SK-N-MC (cell line): ENCODE data around the gene RSU1.

Experiments used
- EZH2 ChIP-seq: fragments of 200-600 bp; sonication (generic); IDR thresholded peaks from one replicate; pipeline ENCODE4 v1.6.1; 2017; ENCODE audit warnings: antibody characterized with exemption
- FOXP2 ChIP-seq: optimal IDR thresholded peaks from 2 replicates; pipeline ENCODE3; 2011; ENCODE audit warnings: mild to moderate bottlenecking, moderate library complexity; ENCODE audit not compliant: insufficient read depth; ENCODE audit errors: extremely low read length, control extremely low read depth
- POLR2AphosphoS5 ChIP-seq: IDR thresholded peaks from 2 replicates; pipeline ENCODE4 v1.6.1; 2012; ENCODE audit warnings: mild to moderate bottlenecking, low read depth, low read length, borderline replicate concordance

DNA sequence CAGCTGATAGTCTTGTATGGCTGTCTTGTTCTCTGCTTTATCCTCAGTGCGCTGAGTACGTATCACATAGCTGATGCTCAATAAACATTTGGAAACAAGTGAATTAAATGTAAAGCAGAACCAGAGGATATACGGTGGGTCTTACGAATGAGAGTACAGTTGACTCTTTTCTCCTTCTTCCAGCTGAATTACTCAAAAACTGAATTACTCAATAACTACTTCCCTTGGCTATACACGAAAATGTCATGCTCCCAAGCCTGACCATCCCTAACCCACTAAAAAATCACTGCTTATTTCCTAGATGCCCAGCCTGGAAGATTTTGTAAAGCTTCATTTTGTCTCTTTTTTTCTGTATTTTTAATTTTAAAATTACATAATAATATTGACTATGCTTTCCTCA is 3.2 kb upstream of the RSU1 start:
- no peak for TF ChIP-seq POLR2AphosphoS5
- no peak for TF ChIP-seq EZH2
- no peak for TF ChIP-seq FOXP2
